ENCODE data around the gene KPNA6. TPM values are rescaled to one million over a fixed set of nuclear protein-coding genes. Genes with fewer than 3 reads are reported as not detected.

Gene KPNA6
- total and polyA plus RNA-seq, 2 of the 13 experiments (the other 11 are each of a cell fraction or from before 2014, with no cell fraction given), result 22.0 to 47.5 TPM

DNA sequence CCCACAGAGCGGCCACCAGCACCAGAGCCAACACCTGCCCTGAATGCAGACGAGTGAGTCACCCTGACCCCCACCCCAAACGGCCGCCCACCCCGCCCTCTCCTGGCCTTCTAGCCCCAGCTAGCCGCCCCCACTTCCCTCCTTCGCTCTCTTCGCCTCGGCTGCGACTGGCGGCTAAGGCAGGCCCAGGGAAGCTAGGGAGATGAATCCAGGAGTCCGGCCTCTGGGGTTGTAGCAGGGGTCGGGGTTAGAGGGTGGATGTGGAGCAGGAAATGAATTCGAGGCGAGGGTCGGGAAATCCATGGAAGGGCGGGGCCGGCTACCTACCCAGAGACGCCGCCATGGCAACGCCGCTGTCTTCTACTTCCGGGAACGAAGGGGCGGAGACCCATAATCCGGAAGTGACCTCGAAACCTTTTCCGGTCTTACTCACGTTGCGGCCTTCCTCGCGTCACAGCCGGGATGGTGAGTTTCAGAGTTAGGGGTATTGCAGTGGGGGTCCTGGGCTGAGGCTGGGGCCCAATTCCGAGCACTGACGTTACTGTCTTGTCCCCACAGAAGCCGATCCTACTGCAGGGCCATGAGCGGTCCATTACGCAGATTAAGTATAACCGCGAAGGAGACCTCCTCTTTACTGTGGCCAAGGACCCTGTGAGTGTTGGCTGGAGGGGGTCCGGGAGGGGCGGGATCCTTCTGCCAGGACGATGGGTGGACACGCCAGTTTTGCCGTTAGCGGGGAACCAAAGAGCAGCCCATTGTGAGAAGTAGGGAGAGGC, 114.3 kb downstream of the KPNA6 start, which contains the start of the genes EIF3I and TMEM234 (continued):
- TF ChIP-seq, protein P1, sequence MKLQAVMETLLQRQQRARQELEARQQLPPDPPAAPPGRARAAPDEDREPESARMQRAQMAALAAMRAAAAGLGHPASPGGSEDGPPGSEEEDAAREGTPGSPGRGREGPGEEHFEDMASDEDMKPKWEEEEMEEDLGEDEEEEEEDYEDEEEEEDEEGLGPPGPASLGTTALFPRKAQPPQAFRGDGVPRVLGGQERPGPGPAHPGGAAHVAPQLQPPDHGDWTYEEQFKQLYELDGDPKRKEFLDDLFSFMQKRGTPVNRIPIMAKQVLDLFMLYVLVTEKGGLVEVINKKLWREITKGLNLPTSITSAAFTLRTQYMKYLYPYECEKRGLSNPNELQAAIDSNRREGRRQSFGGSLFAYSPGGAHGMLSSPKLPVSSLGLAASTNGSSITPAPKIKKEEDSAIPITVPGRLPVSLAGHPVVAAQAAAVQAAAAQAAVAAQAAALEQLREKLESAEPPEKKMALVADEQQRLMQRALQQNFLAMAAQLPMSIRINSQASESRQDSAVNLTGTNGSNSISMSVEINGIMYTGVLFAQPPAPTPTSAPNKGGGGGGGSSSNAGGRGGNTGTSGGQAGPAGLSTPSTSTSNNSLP (IDR thresholded peaks at IDR 0.05; ENCODE audit: low read depth, low read length), result no peak
- TF ChIP-seq AGO2 (optimal IDR thresholded peaks at IDR 0.05; ENCODE audit: low read depth, low read length) (no peak), SALL2 (CRISPR knock-in tag; IDR thresholded peaks at IDR 0.05) (peak; percentile 78), HDAC2 (CRISPR knock-in tag; IDR thresholded peaks at IDR 0.05) (no peak; the same call in 1 of the 2 replicates), REXO4 (CRISPR knock-in tag; IDR thresholded peaks at IDR 0.05; ENCODE audit: borderline replicate concordance) (no peak), TSC22D2 (CRISPR knock-in tag; IDR thresholded peaks at IDR 0.05; ENCODE audit: borderline replicate concordance) (no peak), ZNF569 (CRISPR knock-in tag; IDR thresholded peaks at IDR 0.05; ENCODE audit: borderline replicate concordance) (no peak), SNRNP70 (IDR thresholded peaks at IDR 0.05; ENCODE audit: low read depth, low read length) (no peak), SNAI1 (CRISPR knock-in tag; IDR thresholded peaks at IDR 0.05; ENCODE audit: borderline replicate concordance) (no peak), SETDB1 (CRISPR knock-in tag; IDR thresholded peaks at IDR 0.05; ENCODE audit: borderline replicate concordance) (no peak), ZNF510 (CRISPR knock-in tag; IDR thresholded peaks at IDR 0.05; ENCODE audit: low read depth) (no peak), ZNF615 (CRISPR knock-in tag; IDR thresholded peaks at IDR 0.05; ENCODE audit: borderline replicate concordance) (no peak), TEAD2 (CRISPR knock-in tag; IDR thresholded peaks at IDR 0.05) (no peak), ZNF564 (CRISPR knock-in tag; IDR thresholded peaks at IDR 0.05) (no peak), ZNF136 (CRISPR knock-in tag; IDR thresholded peaks at IDR 0.05; ENCODE audit: low read depth) (no peak), ZNF572 (CRISPR knock-in tag; IDR thresholded peaks at IDR 0.05) (no peak), ZNF670 (CRISPR knock-in tag; IDR thresholded peaks at IDR 0.05; ENCODE audit: borderline replicate concordance) (0 out of 2 replicates have a peak, but pooled peaks have one; percentile 42), ZFP37 (CRISPR knock-in tag; IDR thresholded peaks at IDR 0.05; ENCODE audit: borderline replicate concordance) (no peak), ZNF138 (CRISPR knock-in tag; IDR thresholded peaks at IDR 0.05; ENCODE audit: low read depth) (no peak), ZBTB38 (CRISPR knock-in tag; IDR thresholded peaks at IDR 0.05) (peak; percentile 34; the same call in 1 of the 2 replicates), KLF11 (CRISPR knock-in tag; IDR thresholded peaks at IDR 0.05) (no peak), KAT7 (CRISPR knock-in tag; IDR thresholded peaks at IDR 0.05; ENCODE audit: borderline replicate concordance) (no peak), ZNF766 (CRISPR knock-in tag; IDR thresholded peaks at IDR 0.05; ENCODE audit: borderline replicate concordance) (no peak)
- TF ChIP-seq, protein P2, sequence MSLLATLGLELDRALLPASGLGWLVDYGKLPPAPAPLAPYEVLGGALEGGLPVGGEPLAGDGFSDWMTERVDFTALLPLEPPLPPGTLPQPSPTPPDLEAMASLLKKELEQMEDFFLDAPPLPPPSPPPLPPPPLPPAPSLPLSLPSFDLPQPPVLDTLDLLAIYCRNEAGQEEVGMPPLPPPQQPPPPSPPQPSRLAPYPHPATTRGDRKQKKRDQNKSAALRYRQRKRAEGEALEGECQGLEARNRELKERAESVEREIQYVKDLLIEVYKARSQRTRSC (CRISPR knock-in tag; IDR thresholded peaks at IDR 0.05; ENCODE audit: low read depth), result no peak
- TF ChIP-seq, protein P3, sequence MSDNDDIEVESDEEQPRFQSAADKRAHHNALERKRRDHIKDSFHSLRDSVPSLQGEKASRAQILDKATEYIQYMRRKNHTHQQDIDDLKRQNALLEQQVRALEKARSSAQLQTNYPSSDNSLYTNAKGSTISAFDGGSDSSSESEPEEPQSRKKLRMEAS (IDR thresholded peaks at IDR 0.05), result peak; percentile 82; the same call in 1 of the 2 replicates
- TF ChIP-seq, protein P4, sequence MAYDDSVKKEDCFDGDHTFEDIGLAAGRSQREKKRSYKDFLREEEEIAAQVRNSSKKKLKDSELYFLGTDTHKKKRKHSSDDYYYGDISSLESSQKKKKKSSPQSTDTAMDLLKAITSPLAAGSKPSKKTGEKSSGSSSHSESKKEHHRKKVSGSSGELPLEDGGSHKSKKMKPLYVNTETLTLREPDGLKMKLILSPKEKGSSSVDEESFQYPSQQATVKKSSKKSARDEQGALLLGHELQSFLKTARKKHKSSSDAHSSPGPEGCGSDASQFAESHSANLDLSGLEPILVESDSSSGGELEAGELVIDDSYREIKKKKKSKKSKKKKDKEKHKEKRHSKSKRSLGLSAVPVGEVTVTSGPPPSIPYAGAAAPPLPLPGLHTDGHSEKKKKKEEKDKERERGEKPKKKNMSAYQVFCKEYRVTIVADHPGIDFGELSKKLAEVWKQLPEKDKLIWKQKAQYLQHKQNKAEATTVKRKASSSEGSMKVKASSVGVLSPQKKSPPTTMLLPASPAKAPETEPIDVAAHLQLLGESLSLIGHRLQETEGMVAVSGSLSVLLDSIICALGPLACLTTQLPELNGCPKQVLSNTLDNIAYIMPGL (CRISPR knock-in tag; IDR thresholded peaks at IDR 0.05; ENCODE audit: borderline replicate concordance in 1 of 2, low read depth in 1 of 2), result peak in 1 of 2 experiments; percentile 50; a peak in 2 of 4 replicates
